ENCODE measurements around the gene FAM72A.

Gene FAM72A

GRCh38 chr1:206142770-206143169, 59.9 kb downstream of the FAM72A start:
- no peak for DNase-seq (ENCODE audit: extremely low read depth, low read depth)
- TF ChIP-seq CTCF (IDR thresholded peaks at IDR 0.05; ENCODE audit: low read depth, low read length): no peak

- no peak for DNase-seq (ENCODE audit: extremely low read depth, low read depth)
- TF ChIP-seq CTCF (IDR thresholded peaks at IDR 0.05; ENCODE audit: low read depth, low read length): no peak
Measured at GRCh38 chr1:206142011-206142410, 60.6 kb downstream of the FAM72A start.

- no peak for DNase-seq (ENCODE audit: extremely low read depth, low read depth)
- no peak for TF ChIP-seq CTCF (IDR thresholded peaks at IDR 0.05; ENCODE audit: low read depth, low read length)
Measured at GRCh38 chr1:206136241-206136640, 66.4 kb downstream of the FAM72A start.

Measured in AG09319 (cell line).